ENCODE data around the gene MGRN1. TPM values are rescaled to one million over a fixed set of nuclear protein-coding genes. Genes with fewer than 3 reads are reported as not detected.

MGRN1 gene
- total RNA-seq, 1 donor from 2014 or later: 40.6 TPM

DNA sequence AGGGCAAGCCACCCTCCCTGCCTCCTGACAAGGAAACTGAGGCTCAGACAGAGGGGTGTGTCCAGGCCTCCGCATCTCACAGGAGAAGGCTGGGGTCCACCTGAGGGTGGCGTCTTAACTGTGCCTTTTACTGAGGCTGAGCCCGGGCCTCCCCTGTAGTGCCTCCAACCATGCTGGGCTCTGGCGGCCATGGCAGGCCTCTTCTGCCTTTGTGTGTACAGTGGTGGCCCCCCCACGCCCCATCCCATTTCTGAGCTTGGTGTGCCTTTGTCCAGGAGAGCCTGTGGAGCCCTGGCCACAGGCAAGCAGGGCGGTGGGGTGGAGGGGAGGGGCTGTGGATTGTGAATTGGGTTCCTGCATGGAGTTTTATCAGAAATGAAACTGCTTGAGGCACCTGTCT is 31.2 kb downstream of the MGRN1 start:
- no peak overlapping the region for H3K4me3 ChIP-seq (ENCODE audit: low read depth, low read length)
- TF ChIP-seq, protein P1, sequence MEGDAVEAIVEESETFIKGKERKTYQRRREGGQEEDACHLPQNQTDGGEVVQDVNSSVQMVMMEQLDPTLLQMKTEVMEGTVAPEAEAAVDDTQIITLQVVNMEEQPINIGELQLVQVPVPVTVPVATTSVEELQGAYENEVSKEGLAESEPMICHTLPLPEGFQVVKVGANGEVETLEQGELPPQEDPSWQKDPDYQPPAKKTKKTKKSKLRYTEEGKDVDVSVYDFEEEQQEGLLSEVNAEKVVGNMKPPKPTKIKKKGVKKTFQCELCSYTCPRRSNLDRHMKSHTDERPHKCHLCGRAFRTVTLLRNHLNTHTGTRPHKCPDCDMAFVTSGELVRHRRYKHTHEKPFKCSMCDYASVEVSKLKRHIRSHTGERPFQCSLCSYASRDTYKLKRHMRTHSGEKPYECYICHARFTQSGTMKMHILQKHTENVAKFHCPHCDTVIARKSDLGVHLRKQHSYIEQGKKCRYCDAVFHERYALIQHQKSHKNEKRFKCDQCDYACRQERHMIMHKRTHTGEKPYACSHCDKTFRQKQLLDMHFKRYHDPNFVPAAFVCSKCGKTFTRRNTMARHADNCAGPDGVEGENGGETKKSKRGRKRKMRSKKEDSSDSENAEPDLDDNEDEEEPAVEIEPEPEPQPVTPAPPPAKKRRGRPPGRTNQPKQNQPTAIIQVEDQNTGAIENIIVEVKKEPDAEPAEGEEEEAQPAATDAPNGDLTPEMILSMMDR (conservative IDR thresholded peaks at IDR 0.05; ENCODE audit: low read depth, low read length): no peak
- DNase-seq (ENCODE audit: low read depth): no peak

DNA sequence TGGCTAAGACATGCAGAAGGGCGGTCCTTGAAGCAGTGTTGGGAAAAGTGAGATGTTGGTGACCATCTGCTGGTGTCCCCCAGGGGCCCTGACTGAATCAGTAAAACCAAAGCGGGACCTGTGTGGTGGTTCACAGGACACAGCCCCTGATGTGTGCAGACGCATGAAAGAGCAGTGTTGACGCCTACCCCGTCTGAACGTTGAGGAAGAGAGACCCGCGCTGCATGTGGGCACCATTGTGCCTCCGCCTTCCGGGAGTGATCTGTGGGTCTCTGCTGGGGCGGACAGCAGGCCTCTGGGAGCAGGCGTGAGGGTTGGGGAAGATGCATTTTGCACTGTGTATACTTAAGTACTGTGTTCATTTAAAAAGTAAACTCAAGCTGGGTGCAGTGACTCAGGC is 31.6 kb downstream of the MGRN1 start:
- TF ChIP-seq, protein P1 (conservative IDR thresholded peaks at IDR 0.05; ENCODE audit: low read depth, low read length): no peak
- H3K4me3 ChIP-seq (ENCODE audit: low read depth, low read length): no peak overlapping the region
- no peak for DNase-seq (ENCODE audit: low read depth)

GRCh38 chr16:4656695-4657686 is 32.4 kb downstream of the MGRN1 start:
- TF ChIP-seq, protein P1 (conservative IDR thresholded peaks at IDR 0.05; ENCODE audit: low read depth, low read length): no peak
- no peak for DNase-seq (ENCODE audit: low read depth)

DNA sequence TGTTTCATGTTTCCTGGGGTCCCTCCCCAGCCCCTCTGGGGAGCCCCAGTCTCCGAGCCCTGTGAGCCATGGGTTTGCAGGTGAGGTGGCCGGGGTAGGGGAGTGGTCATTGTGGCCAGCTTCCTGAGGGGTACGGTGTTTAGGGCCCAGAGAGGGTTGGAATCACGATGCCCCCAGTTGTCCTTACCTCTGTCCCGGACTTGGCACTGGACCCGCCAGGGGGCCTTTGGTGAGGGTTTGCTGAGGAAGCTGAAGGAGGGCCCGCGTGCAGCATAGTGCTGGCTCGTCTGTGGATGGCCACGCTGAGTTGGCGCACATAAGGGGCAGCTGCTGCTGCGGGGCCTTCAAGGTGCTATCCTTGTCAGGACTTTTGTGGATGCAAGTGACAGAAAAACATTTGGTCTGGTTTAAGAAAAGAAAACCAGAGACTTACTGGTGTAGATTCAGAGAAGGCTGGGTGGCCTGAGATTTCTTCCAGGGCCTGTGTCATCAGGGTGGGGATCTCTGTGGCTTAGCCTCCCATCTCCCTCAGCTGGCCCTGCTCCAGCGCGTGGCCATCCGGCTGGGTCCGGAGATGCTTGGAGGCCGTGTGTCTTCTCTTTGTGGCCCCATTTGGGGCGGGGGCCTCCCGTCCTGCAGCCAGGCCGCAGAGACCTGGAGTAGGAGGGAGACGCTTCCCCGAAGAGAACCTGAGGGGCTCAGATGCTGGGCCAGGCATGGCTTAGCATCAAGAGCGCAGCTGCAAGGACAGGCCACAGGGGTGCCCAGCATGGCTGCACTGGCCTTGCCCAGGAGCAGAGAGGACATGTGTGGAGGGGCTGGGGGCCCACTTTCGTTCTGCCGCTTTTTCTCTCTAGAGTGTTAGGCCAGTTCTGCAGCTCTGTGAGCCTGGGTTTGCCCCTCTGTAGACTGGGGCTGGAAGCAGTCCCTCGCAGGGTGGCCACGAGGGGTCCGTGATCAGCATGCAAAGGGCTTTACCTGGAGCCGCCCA is 35.0 kb downstream of the MGRN1 start:
- no peak for DNase-seq (ENCODE audit: low read depth)
- TF ChIP-seq, protein P1 (conservative IDR thresholded peaks at IDR 0.05; ENCODE audit: low read depth, low read length): no peak

More at GRCh38 chr16:4656695-4657686, 32.4 kb downstream of the MGRN1 start:
- H3K4me3 ChIP-seq (ENCODE audit: low read depth, low read length): no peak overlapping the region

GRCh38 chr16:4660454-4661007 is 35.9 kb downstream of the MGRN1 start:
- TF ChIP-seq, protein P1 (conservative IDR thresholded peaks at IDR 0.05; ENCODE audit: low read depth, low read length): no peak
- DNase-seq (ENCODE audit: low read depth): no peak
- no peak overlapping the region for H3K4me3 ChIP-seq (ENCODE audit: low read depth, low read length)

More for the DNA sequence above, 35.0 kb downstream of the MGRN1 start:
- H3K4me3 ChIP-seq (ENCODE audit: low read depth, low read length): no peak overlapping the region

- TF ChIP-seq, protein P1 (conservative IDR thresholded peaks at IDR 0.05; ENCODE audit: low read depth, low read length): no peak
- no peak for DNase-seq (ENCODE audit: low read depth)
- no peak overlapping the region for H3K4me3 ChIP-seq (ENCODE audit: low read depth, low read length)
These were observed 37.0 kb downstream of the MGRN1 start for GRCh38 chr16:4661661-4662060.

All from epithelial cell of proximal tubule (primary cell).